HUES6 (cell line): ENCODE measurements around the gene ATP13A2.
A peak's percentile ranks its signal among the peaks of the same experiment; 100 is the strongest.

Experiments used
- H3K27ac ChIP-seq: 2 replicates; pipeline ENCODE4 v1.7.0; 2013; ENCODE audit warnings: low read depth, mild to moderate bottlenecking, low read length, inconsistent platforms
- H3K27me3 ChIP-seq: 2 replicates; pipeline ENCODE4 v1.6.1; 2013; ENCODE audit warnings: low read length; ENCODE audit not compliant: control insufficient read depth, insufficient read depth
- H3K36me3 ChIP-seq: 2 replicates; pipeline ENCODE4 v1.6.1; 2013; ENCODE audit warnings: low read length; ENCODE audit not compliant: control insufficient read depth, insufficient read depth
- H3K4me1 ChIP-seq: 2 replicates; pipeline ENCODE4 v1.6.1; 2013; ENCODE audit warnings: low read length; ENCODE audit not compliant: control insufficient read depth, insufficient read depth
- H3K4me3 ChIP-seq: 2 replicates; pipeline ENCODE4 v1.5.1; 2013; ENCODE audit warnings: low read depth, low read length
- H3K9ac ChIP-seq: one replicate; pipeline ENCODE4 v1.6.1; 2013; ENCODE audit warnings: mild to moderate bottlenecking, low read length
- H3K9me3 ChIP-seq: 2 replicates; pipeline ENCODE4 v1.6.1; 2013; ENCODE audit warnings: low read depth, low read length; ENCODE audit not compliant: control insufficient read depth, insufficient read depth

The ATP13A2 gene

GRCh38 chr1:16986962-16987361 is 24.8 kb downstream of the ATP13A2 start:
- Histone ChIP-seq H3K36me3 (peaks cover 37% of the 10 kb centered on the region), H3K27me3 (no peaks in the 10 kb centered on the region)

DNA sequence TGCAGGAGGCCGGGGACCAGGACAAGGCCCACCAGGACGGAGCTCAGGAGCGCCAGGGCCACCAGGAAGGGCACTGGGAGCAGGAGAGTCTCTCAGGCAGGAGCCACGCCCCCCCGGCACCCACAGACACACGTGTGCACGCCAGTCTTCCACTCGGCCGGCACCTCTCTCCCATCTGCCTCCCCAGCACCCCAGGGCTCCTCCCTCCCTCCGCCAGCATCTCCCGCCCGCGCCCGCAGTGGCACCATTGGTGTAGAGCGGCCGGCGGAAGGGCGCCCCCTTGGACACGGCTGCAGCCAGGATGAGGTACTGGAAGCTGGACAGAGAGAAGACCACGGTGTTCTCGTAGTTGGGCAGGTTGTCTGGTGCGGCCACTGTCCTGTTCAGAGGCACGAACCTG is 25.2 kb downstream of the ATP13A2 start:
- peaks cover 11% of the 10 kb centered on the region; the same call in 1 of the 2 replicates for H3K4me1 ChIP-seq
- H3K9ac ChIP-seq = no peak overlapping the region
- no peaks in the 10 kb centered on the region for H3K9me3 ChIP-seq
- no peak overlapping the region for H3K27ac ChIP-seq
- H3K4me3 ChIP-seq = no peak overlapping the region
- peaks cover 33% of the 10 kb centered on the region for H3K36me3 ChIP-seq
- H3K27me3 ChIP-seq = no peaks in the 10 kb centered on the region

More at GRCh38 chr1:16986962-16987361, 24.8 kb downstream of the ATP13A2 start:
- H3K9me3 ChIP-seq = no peaks in the 10 kb centered on the region
- peaks cover 11% of the 10 kb centered on the region; the same call in 1 of the 2 replicates for H3K4me1 ChIP-seq
- no peak overlapping the region for H3K27ac ChIP-seq
- no peak overlapping the region for H3K9ac ChIP-seq
- no peak overlapping the region for H3K4me3 ChIP-seq

- H3K9me3 ChIP-seq = no peaks in the 10 kb centered on the region
- H3K4me1 ChIP-seq = peaks cover 11% of the 10 kb centered on the region; the same call in 1 of the 2 replicates
- H3K4me3 ChIP-seq = no peak overlapping the region
- H3K27ac ChIP-seq = no peak overlapping the region
- no peaks in the 10 kb centered on the region for H3K27me3 ChIP-seq
- H3K36me3 ChIP-seq = peaks cover 30% of the 10 kb centered on the region
- no peak overlapping the region for H3K9ac ChIP-seq
Measured at GRCh38 chr1:16986113-16986512, 25.6 kb downstream of the ATP13A2 start.

GRCh38 chr1:16984717-16985116 is 27.0 kb downstream of the ATP13A2 start:
- Histone ChIP-seq H3K9me3 (no peaks in the 10 kb centered on the region), H3K4me3 (no peak overlapping the region), H3K4me1 (peaks cover 11% of the 10 kb centered on the region; the same call in 1 of the 2 replicates), H3K9ac (no peak overlapping the region), H3K27me3 (no peaks in the 10 kb centered on the region), H3K27ac (no peak overlapping the region), H3K36me3 (peaks cover 21% of the 10 kb centered on the region)

- no peak overlapping the region for H3K27ac ChIP-seq
- H3K9ac ChIP-seq = no peak overlapping the region
- peaks cover 21% of the 10 kb centered on the region; the same call in 1 of the 2 replicates for H3K4me1 ChIP-seq
- no peaks in the 10 kb centered on the region for H3K9me3 ChIP-seq
- H3K27me3 ChIP-seq = no peaks in the 10 kb centered on the region
- no peak overlapping the region for H3K4me3 ChIP-seq
- H3K36me3 ChIP-seq = peaks cover 16% of the 10 kb centered on the region
Measured at GRCh38 chr1:16983649-16984048, 28.1 kb downstream of the ATP13A2 start.

- Histone ChIP-seq H3K4me3 (no peak overlapping the region), H3K9me3 (no peaks in the 10 kb centered on the region), H3K27me3 (no peaks in the 10 kb centered on the region), H3K4me1 (peaks cover 29% of the 10 kb centered on the region), H3K36me3 (peaks cover 17% of the 10 kb centered on the region), H3K27ac (no peak overlapping the region), H3K9ac (no peak overlapping the region)
Measured at GRCh38 chr1:16982902-16983301, 28.8 kb downstream of the ATP13A2 start.

DNA sequence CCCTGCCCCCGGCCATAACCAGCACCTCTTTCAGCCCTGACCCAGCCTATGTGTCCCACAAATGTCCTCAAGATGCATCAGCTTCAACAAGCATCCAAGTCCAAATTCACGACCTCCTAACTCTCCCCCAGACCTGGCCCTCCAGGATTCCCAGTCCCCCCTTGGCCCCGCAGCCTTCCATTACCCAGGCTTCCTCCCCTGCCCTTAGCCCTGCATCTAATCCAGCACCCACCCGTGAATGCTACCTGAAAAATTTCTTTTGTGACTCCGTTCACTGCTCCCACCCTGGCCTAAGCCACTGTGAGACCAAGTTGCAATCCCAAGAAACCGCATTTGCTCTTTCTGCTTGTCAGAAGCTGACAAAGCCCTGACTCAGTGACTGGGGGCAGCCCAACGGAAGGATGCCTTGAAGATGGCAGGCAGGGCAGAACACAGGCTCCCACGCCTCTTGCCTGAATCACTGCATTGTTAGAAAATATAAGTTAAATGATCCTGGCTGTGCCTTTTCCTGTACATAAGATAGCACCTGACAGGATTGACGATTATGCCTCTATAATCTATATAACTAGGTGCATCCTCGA is 30.4 kb downstream of the ATP13A2 start:
- Histone ChIP-seq H3K27ac (no peak overlapping the region), H3K4me1 (peaks cover 29% of the 10 kb centered on the region), H3K4me3 (no peak overlapping the region), H3K9ac (no peak overlapping the region), H3K27me3 (no peaks in the 10 kb centered on the region), H3K36me3 (peaks cover 24% of the 10 kb centered on the region), H3K9me3 (no peaks in the 10 kb centered on the region)

DNA sequence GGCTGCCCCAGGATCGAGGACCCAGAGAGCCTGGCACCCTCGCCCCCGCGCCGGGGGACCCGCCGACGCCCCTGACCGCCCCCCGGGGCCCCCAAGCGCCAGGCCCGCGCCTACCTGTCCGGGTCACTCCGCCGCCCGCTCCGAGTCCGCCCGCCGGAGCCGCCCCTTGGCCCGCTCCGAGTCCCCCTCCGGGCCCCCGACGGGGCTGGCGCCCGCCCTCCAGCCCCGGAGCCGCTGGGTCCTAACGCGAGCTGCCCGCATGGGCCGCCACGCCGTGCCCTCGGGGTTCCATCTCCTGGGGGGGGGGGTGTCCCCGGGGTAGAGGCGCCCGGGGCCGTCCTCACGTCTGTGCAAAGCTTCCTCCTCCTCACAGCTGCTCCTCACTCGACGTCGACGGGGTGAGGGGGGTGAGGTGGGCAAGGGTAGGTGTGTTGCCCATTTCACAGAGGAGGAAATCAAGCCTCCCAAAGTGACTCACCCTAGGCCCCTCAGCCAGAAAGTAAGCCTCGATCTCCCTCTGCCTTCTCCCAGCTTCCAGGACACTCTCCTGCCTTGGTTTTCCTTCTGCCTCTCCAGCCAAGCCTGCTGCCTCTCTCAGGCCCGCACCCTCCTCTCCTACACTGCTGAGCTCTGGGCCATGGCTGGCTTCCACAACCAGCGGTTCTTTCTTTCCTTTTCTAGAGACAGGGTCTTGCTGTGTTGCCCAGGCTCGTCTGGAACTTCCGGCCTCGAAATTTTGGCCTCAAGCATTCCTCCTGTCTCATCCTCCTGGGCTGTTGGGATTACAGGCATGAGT is 31.1 kb downstream of the ATP13A2 start, which contains the start of gene MFAP2:
Gene MFAP2, minus strand, starts transcription at position 148 of the 796 bp plus-strand sequence. CDS start 2,347 bp downstream, outside the sequence.
- H3K9ac ChIP-seq = peak within 1 kb of the TSS; percentile 89
- no peaks in the 10 kb centered on the region for H3K27me3 ChIP-seq
- H3K27ac ChIP-seq = peak within 1 kb of the TSS; percentile 73; the same call in 1 of the 2 replicates
- H3K4me3 ChIP-seq = peak within 1 kb of the TSS; percentile 87
- H3K9me3 ChIP-seq = no peaks in the 10 kb centered on the region
- peaks cover 27% of the 10 kb centered on the region for H3K36me3 ChIP-seq
- peaks cover 29% of the 10 kb centered on the region for H3K4me1 ChIP-seq

GRCh38 chr1:16979475-16980327 is 32.0 kb downstream of the ATP13A2 start:
- Histone ChIP-seq H3K27ac (0 out of 2 replicates have a peak overlapping the region, but pooled peaks have one; percentile 29), H3K9me3 (no peaks in the 10 kb centered on the region), H3K4me1 (peaks cover 29% of the 10 kb centered on the region), H3K36me3 (peaks cover 35% of the 10 kb centered on the region), H3K4me3 (peak overlapping the region; percentile 87), H3K9ac (peak overlapping the region; percentile 89), H3K27me3 (no peaks in the 10 kb centered on the region)

- Histone ChIP-seq H3K9me3 (no peaks in the 10 kb centered on the region), H3K27ac (no peak overlapping the region), H3K36me3 (peaks cover 35% of the 10 kb centered on the region), H3K4me1 (peaks cover 25% of the 10 kb centered on the region), H3K27me3 (no peaks in the 10 kb centered on the region), H3K9ac (peak overlapping the region; percentile 89), H3K4me3 (peak overlapping the region; percentile 87)
Measured at GRCh38 chr1:16978567-16979474, 32.9 kb downstream of the ATP13A2 start.
